IPS-18c (cell line): ENCODE measurements around the gene MAML1.

Experiments used
- H3K4me3 ChIP-seq: 2 replicates; pipeline ENCODE4 v1.7.0; 2013; ENCODE audit warnings: low read depth, mild to moderate bottlenecking, low read length, moderate library complexity; ENCODE audit not compliant: insufficient read depth
- H3K9me3 ChIP-seq: one replicate; pipeline ENCODE4 v1.6.1; 2013; ENCODE audit warnings: mild to moderate bottlenecking, low read length, moderate library complexity; ENCODE audit not compliant: control insufficient read depth, insufficient read depth

MAML1 gene

GRCh38 chr5:179806250-179807048, 73.8 kb downstream of the MAML1 start, which contains the start of gene MGAT4B:
Gene MGAT4B, minus strand, starts transcription at chr5:179806866. Its CDS starts 283 bp downstream, at chr5:179806583.
- Histone ChIP-seq H3K9me3 (no peaks in the 10 kb centered on the region), H3K4me3 (peak within 1 kb of the TSS; percentile 73)

DNA sequence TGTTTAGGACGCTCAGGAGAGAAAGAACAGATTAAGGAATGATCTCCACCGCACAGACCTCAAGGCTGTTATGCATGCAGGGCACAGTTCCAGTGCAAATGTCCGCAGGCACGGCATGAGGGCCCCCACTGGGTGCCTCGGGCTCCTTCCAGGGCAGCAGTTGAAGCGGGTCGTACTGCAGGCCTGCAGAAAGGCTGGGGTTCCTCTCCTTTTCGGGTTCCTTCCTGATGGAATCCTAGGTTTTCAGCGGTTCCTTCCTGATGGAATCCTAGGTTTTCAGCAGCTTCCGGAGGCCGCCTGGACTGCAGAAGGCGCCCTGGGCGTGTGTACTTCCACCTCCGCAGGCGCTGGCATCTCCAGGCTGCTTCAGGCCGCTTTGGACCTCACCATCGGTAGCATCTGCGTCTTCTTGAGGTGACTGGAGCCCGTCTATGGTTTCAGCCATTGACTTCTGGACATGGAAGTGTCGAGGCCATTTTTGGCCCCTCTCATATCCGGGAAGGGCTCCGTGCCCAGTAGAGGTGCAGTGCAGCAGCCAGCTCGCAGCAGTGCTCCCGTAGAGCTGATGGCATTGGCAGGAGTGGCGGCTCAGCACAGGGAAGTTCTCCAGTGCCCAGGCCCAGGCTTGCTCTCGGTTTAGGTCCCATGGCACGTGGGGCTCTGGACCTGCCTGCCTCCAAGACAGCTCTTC, 79.7 kb downstream of the MAML1 start:
- Histone ChIP-seq H3K9me3 (no peaks in the 10 kb centered on the region), H3K4me3 (no peak overlapping the region)

- H3K4me3 ChIP-seq, result no peak overlapping the region
Measured at GRCh38 chr5:179812997-179813607, 80.5 kb downstream of the MAML1 start.

DNA sequence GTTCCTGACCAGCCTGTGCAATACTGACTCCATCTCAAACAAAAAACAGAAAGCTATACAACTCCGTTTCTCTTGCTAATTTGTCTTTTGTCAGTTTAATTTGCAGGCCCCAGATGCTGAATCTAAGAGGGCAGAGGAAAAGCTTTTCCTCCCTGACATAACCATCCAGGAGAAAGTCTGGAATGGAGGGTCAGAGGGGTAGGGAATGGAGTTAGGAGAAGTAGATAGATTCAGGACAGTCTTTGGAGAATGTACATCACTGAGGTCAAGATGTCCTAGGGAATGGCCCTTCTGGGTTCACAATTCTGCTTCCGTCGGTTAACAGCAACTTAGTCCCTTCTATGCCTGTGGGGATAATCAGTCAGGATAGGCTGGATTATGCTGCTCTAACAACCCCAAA, 81.5 kb downstream of the MAML1 start:
- Histone ChIP-seq H3K9me3 (no peaks in the 10 kb centered on the region), H3K4me3 (no peak overlapping the region)

More at GRCh38 chr5:179812997-179813607, 80.5 kb downstream of the MAML1 start:
- H3K9me3 ChIP-seq, result no peaks in the 10 kb centered on the region

DNA sequence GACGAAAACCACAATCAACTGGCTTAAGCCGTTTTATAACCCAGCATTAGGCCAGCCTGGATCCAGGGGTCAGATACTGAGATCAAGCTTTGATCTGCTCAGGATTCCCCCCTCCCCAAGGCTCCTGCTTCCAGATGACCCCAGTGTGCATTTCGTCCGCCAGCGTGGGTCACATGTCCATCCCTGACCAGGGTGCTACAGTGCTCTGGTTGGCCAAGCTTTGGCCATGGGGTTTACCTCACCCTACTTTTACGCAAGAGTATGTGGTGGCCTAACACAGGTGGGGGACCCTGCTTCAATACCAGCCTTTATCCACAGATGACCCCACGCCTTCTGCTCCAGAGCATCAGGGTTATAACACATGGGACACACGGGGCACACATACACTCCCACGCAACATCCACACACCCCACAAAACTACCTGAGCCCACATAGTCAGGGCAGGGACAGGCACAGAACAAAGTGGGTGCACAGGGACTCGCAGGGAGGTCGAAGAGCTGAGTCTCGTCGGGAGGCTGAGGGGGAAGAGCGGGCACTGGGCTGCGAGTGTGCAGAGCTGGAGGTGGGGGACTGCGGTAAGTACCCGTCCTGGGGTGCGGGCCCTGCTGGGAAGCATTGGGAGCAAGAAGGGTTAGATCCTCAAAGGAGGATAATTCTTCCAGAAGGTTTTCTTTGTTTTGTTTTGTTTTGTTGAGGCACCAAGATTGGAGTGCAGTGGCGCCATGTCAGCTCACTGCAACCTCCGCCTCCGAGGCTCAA, 83.0 kb downstream of the MAML1 start:
- H3K9me3 ChIP-seq, result no peaks in the 10 kb centered on the region
- H3K4me3 ChIP-seq, result no peak overlapping the region; the same call in 1 of the 2 replicates

- peak overlapping the region; percentile 62 for H3K4me3 ChIP-seq
Measured at GRCh38 chr5:179816401-179816795, 83.8 kb downstream of the MAML1 start.

GRCh38 chr5:179816796-179817469, 84.3 kb downstream of the MAML1 start:
- Histone ChIP-seq H3K4me3 (peak overlapping the region; percentile 62), H3K9me3 (no peaks in the 10 kb centered on the region)

More at GRCh38 chr5:179816401-179816795, 83.8 kb downstream of the MAML1 start:
- H3K9me3 ChIP-seq, result no peaks in the 10 kb centered on the region

- Histone ChIP-seq H3K4me3 (peak overlapping the region; percentile 62), H3K9me3 (no peaks in the 10 kb centered on the region)
Measured at GRCh38 chr5:179817470-179817840, 84.8 kb downstream of the MAML1 start.

GRCh38 chr5:179817890-179818745, 85.5 kb downstream of the MAML1 start:
- Histone ChIP-seq H3K9me3 (no peaks in the 10 kb centered on the region), H3K4me3 (peak overlapping the region; percentile 31)

DNA sequence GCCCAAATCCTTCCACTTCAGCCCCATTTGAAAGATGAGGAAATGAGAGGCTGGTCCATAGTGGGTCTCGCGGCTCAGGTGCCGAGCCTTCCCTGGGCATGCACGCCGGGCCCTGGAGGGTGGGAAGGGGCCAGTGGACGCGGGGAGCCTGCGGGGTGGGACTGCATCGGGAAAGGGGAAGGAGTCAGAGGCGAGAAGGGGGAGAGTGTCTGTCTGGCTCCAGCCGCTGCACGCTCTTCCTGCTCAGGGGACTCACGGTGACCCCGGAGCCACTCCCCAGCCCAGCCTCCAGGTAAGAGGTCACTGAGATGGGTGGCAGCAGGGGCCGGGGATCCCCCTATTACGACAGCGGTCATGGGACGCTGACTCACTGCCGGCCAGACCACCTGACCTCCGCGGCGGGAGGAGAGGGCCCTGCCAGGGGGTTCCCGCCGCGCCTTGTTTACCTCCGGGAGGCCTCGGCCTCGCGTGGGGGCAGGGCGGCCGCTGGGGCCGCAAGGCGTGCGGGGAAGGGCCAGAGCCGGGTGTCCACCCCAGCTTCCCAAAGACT, 86.2 kb downstream of the MAML1 start:
- Histone ChIP-seq H3K9me3 (no peaks in the 10 kb centered on the region), H3K4me3 (peak overlapping the region; percentile 31)

DNA sequence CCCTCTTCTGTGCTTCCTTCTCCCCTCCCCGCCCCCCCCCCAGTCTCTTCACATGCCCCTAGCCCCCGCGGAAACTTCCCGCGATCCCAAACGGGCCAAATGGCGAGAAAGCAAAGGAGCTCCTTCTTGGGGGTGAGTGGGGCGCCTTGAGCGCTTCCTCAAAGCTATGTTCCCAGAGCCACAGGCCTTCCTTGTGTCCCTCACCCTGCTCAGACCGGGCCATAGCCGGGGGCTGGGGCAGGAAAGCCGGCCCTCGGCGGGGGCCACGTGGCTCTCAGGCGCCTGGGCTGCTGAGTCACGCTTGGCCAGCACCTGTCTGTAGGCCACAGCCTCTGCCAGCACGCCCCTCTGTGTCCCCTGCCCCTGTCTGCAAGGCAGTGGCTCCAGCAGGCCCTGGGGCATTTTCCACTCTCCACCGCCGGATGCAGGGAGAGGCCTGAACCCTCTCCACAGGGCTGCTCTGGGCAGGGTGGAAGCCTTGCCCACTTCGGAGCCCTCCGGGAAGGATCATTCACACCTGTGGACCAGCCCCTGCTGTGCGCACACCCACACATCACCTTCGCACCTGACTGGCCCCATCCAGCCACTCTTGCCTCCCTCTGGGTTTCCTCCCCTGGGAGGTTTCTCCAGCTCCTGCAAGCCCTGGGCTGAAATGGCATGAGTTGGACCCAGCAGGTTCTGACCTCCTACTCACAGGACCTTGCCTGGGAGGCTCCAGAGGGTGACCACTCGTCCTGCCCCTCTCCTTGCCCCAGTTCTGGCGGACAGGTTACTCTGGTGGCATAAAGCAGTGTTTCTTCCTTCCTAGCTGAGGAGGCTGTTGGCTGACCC, 86.9 kb downstream of the MAML1 start:
- Histone ChIP-seq H3K9me3 (no peaks in the 10 kb centered on the region), H3K4me3 (peak overlapping the region; percentile 31; the same call in 1 of the 2 replicates)

GRCh38 chr5:179820127-179820482, 87.5 kb downstream of the MAML1 start:
- Histone ChIP-seq H3K9me3 (no peaks in the 10 kb centered on the region), H3K4me3 (no peak overlapping the region)

DNA sequence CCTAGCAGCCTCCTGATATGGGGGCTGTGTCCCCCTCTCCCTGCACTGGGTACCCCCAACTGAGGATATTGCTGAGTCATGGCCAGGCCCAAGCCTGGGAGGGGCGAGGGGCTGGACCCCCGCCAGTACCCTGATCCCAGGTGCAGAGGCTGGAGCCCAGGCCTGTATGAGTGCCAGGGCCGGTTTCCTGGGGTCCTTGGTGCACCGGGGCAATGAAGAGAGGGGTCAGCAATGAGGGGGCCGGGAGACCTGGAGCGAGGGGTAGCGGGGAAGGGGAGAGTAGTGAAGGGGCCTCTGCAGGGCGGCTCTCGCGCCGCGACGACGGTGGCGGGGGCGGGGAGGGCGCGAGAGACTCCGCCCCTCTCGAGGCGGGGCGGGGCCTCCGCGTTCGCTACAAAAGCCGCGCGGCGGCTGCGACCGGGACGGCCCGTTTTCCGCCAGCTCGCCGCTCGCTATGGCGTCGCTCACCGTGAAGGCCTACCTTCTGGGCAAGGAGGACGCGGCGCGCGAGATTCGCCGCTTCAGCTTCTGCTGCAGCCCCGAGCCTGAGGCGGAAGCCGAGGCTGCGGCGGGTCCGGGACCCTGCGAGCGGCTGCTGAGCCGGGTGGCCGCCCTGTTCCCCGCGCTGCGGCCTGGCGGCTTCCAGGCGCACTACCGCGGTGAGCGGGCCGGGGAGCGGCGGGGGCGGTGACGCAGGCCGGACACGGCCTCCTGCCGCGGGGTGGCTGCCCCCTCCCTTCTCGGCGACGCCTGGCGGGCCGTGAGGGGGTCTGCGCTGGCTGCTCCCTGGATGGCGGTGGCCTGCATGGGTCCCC, 88.1 kb downstream of the MAML1 start, which contains the start of gene SQSTM1:
SQSTM1 (plus strand) TSS at position 423 of the 815 bp plus-strand sequence; CDS start at position 455, 32 bp downstream.
- peak within 1 kb of the TSS; percentile 95 for H3K4me3 ChIP-seq
- no peaks in the 10 kb centered on the region for H3K9me3 ChIP-seq
